Caki2 (cell line): ENCODE measurements around the gene MCL1. TPM values are rescaled to one million over a fixed set of nuclear protein-coding genes. Genes with fewer than 3 reads are reported as not detected.
"Not testable (repeated sequence)": the region's sequence is repeated elsewhere in the genome, so short reads cannot be mapped to it uniquely, and the experiment has no call there.

Experiments used
- DNase-seq: peaks from one replicate; pipeline ENCODE4 v3.0.0-alpha.2; 2015; ENCODE audit warnings: low read depth
- in situ Hi-C: cut with HindIII; loops from 2 replicates; pipeline ENCODE4 v1.10.0; 2016; ENCODE audit warnings: low sequenced_read_pairs, low pct_unique_long_range_greater_than_20kb, mixed read lengths
- total RNA-seq: library from RNA; depleted of rRNA; stranded (reverse); fragments of >200 nt; shearing (Covaris generic); gene quantifications from 2 replicates; pipeline ENCODE4 v1.2.3, GENCODE V29; 2014; ENCODE audit warnings: low replicate concordance

Gene MCL1
- total RNA-seq, 1 experiment from 2014 or later: 81.5 TPM

GRCh38 chr1:150575518-150576366 lies 3.7 kb downstream of the MCL1 start:
- in situ Hi-C loops: no loop called here
- no peak for DNase-seq

GRCh38 chr1:150575072-150575489 lies 4.3 kb downstream of the MCL1 start:
- no peak for DNase-seq
- in situ Hi-C loops: no loop called here

DNA sequence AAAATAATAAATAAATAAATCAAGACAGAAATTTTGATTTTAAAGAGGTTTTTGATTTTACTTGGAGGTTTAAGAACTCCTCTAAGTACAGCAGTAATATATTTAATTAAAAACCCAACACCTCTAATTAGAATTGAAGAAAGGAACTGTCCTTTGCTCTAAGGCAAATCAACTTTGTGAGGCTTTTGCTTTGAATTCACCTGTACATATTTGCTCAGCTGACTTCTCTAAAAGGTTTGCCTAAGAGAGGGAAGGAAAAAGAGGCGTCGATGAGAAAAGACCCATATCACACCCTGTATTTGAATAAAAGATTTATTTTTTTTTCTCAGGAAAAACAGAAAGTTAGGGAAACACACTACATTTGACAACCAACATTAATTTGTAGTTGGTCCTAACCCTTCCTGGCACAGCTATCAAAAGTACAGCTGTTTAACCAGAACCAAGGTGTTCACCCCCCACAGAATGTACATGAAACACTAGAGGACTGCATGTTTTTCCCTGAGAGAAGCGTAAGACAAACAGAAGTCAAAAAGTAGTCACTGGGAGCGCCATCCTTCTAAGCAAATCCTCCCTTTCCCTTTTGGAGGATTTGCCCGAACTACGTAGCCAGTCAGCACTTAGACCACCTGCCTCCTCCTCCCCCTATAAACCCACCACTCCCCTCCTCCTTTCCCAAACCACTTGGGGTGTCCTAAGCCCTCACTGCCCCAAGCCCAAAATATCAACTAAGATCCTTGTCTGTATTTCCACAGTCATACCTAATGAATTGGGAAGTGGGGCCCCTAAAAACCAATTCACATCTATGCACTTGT lies 4.9 kb downstream of the MCL1 start:
- in situ Hi-C loops: no loop called here
- DNase-seq: no peak

- in situ Hi-C loops: not testable (repeated sequence)
These were observed 5.8 kb downstream of the MCL1 start for GRCh38 chr1:150573648-150574071.

GRCh38 chr1:150572918-150573647 lies 6.3 kb downstream of the MCL1 start:
- in situ Hi-C loops: no loop called here
- DNase-seq: no peak

More at GRCh38 chr1:150573648-150574071, 5.8 kb downstream of the MCL1 start:
- DNase-seq: not testable (repeated sequence)

DNA sequence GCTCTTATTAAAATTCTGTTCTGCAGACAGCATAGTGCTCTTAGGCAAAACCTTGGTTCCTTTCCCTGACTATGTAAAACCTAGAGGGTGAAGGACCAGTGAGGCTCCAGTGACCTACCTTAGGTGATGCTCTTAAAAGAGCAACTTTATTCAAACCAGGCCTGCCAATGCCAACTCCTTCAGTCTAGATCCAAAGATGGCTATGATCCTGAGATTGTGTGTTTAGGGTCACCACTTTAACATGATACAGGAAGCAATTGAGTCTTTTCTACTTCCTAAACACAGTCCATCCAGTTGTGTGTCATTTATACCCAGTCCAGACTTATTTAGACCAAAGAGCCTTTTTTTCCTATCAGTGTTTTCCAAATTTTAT lies 10.8 kb downstream of the MCL1 start:
- in situ Hi-C loops: no loop called here
- DNase-seq: no peak

- in situ Hi-C loops: no loop called here
- peak; percentile 88 for DNase-seq
These were observed 11.5 kb downstream of the MCL1 start for GRCh38 chr1:150567717-150568593.

- no peak for DNase-seq
- in situ Hi-C loops: no loop called here
These were observed 12.1 kb downstream of the MCL1 start for GRCh38 chr1:150567341-150567716.

GRCh38 chr1:150566589-150567340 lies 12.6 kb downstream of the MCL1 start:
- DNase-seq: no peak
- in situ Hi-C loops: no loop called here

- in situ Hi-C loops, DNase-seq: not testable (repeated sequence)
These were observed 14.0 kb downstream of the MCL1 start for GRCh38 chr1:150565240-150565991.

- in situ Hi-C loops: no loop called here
- no peak for DNase-seq
These were observed 15.1 kb downstream of the MCL1 start for GRCh38 chr1:150564051-150564991.

DNA sequence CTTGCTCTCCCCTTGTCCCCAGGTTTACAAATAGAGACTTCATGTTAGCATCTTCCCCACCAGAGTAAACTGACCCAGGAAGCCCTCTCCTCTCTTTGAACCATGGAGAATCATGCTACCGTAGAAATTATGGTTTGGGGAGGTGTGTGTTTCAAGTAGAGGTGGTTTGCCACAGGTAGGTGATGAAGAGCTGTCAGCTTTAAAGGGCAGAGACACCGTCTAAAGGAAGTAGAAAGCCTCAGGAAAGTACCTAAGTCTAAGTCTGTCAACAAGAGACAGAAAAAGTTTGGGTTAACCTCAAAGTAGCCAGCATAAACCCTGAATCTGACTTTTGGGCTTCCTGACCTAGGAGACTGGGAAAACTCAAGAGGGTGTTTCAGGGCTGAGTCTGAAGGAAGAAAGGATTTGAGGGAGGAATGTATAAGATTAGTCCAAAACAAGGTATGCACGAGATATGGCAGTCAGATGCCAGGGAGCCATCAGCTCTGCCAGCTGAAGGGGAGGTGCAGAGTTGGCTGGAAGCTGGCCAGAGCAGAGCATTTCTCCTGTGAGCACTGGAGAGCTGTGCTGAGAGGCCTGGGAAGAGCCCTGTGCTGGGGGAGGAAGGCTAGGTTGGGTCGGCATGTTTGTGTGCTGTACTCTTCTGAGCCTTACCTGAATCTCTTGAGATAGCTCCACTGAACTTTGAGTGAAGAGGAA lies 15.9 kb downstream of the MCL1 start:
- no peak for DNase-seq
- in situ Hi-C loops: no loop called here

GRCh38 chr1:150562446-150563339 lies 16.7 kb downstream of the MCL1 start:
- DNase-seq: no peak
- in situ Hi-C loops: no loop called here

- in situ Hi-C loops: no loop called here
- peak; percentile 85 for DNase-seq
These were observed 17.4 kb downstream of the MCL1 start for GRCh38 chr1:150561974-150562445.
